Trophoblast cell (in vitro differentiated cells and primary cell): ENCODE data around the gene ALKBH8.
"Not testable (repeated sequence)": the region's sequence is repeated elsewhere in the genome, so short reads cannot be mapped to it uniquely, and the experiment has no call there.

Experiments used
- DNase-seq, 2 donors: peaks; one replicate each; pipeline ENCODE4 v3.0.0-alpha.2; 2016
- H2AFZ ChIP-seq: 2 replicates; pipeline ENCODE4 v1.6.1; 2013; ENCODE audit warnings: low read length, moderate library complexity, mild to moderate bottlenecking; ENCODE audit not compliant: insufficient read depth, poor library complexity
- H2AK5ac ChIP-seq: 2 replicates; pipeline ENCODE4 v1.6.1; 2013; ENCODE audit warnings: mild to moderate bottlenecking, low read length
- H2BK120ac ChIP-seq: 2 replicates; pipeline ENCODE4 v1.6.1; 2013; ENCODE audit warnings: low read length, mild to moderate bottlenecking, moderate library complexity; ENCODE audit not compliant: insufficient read depth, poor library complexity
- H2BK12ac ChIP-seq: 2 replicates; pipeline ENCODE4 v1.6.1; 2013; ENCODE audit warnings: mild to moderate bottlenecking, low read length, moderate library complexity
- H2BK5ac ChIP-seq: 2 replicates; pipeline ENCODE4 v1.6.1; 2013; ENCODE audit warnings: low read length, low read depth, moderate library complexity, mild to moderate bottlenecking; ENCODE audit not compliant: poor library complexity
- H3K14ac ChIP-seq: 2 replicates; pipeline ENCODE4 v1.6.1; 2013; ENCODE audit warnings: mild to moderate bottlenecking, low read length
- H3K18ac ChIP-seq: 2 replicates; pipeline ENCODE4 v1.6.1; 2013; ENCODE audit warnings: mild to moderate bottlenecking, low read length
- H3K23ac ChIP-seq: 2 replicates; pipeline ENCODE4 v1.6.1; 2013; ENCODE audit warnings: low read length
- H3K27ac ChIP-seq: 2 replicates; pipeline ENCODE4 v1.5.1; 2013; ENCODE audit warnings: low read depth, mild to moderate bottlenecking, inconsistent platforms, low read length, moderate library complexity
- H3K27me3 ChIP-seq: 2 replicates; pipeline ENCODE4 v1.6.1; 2013; ENCODE audit warnings: inconsistent platforms, mild to moderate bottlenecking, low read length, moderate library complexity; ENCODE audit not compliant: insufficient read depth
- H3K36me3 ChIP-seq, 2 experiments: 1 replicate in 1 of 2; 2 replicates in 1 of 2; pipeline ENCODE4 v1.6.1; 2013; ENCODE audit warnings: low read length in 2 of 2, mild to moderate bottlenecking in 2 of 2, moderate library complexity in 1 of 2; ENCODE audit not compliant: insufficient read depth in 2 of 2, control insufficient read depth in 1 of 2
- H3K4ac ChIP-seq: 2 replicates; pipeline ENCODE4 v1.6.1; 2013; ENCODE audit warnings: low read depth, mild to moderate bottlenecking, low read length, moderate library complexity
- H3K4me1 ChIP-seq, 2 experiments: 1 replicate in 1 of 2; 2 replicates in 1 of 2; pipeline ENCODE4 v1.6.1; 2013; ENCODE audit warnings: low read length in 2 of 2, mild to moderate bottlenecking in 2 of 2, moderate library complexity in 1 of 2; ENCODE audit not compliant: insufficient read depth in 2 of 2, control insufficient read depth in 1 of 2
- H3K4me2 ChIP-seq: 2 replicates; pipeline ENCODE4 v1.6.1; 2013; ENCODE audit warnings: inconsistent platforms, mild to moderate bottlenecking, low read length, moderate library complexity
- H3K4me3 ChIP-seq: 2 replicates; pipeline ENCODE4 v1.5.1; 2013; ENCODE audit warnings: mild to moderate bottlenecking, low read depth, low read length, inconsistent platforms
- H3K79me1 ChIP-seq: one replicate; pipeline ENCODE4 v1.6.1; 2013; ENCODE audit warnings: low read length
- H3K79me2 ChIP-seq: 2 replicates; pipeline ENCODE4 v1.6.1; 2013; ENCODE audit warnings: low read length, mild to moderate bottlenecking; ENCODE audit not compliant: control insufficient read depth, insufficient read depth, poor library complexity
- H3K9ac ChIP-seq: 2 replicates; pipeline ENCODE4 v1.6.1; 2013; ENCODE audit warnings: mild to moderate bottlenecking, low read length
- H3K9me3 ChIP-seq: 2 replicates; pipeline ENCODE4 v1.6.1; 2013; ENCODE audit warnings: low read depth, mild to moderate bottlenecking, control low read depth, inconsistent platforms, low read length; ENCODE audit not compliant: insufficient read depth
- H4K12ac ChIP-seq: 2 replicates; pipeline ENCODE4 v1.6.1; 2013; ENCODE audit warnings: low read depth, mild to moderate bottlenecking, low read length, moderate library complexity
- H4K8ac ChIP-seq: 2 replicates; pipeline ENCODE4 v1.6.1; 2013; ENCODE audit warnings: low read depth, mild to moderate bottlenecking, low read length, moderate library complexity
- H4K91ac ChIP-seq: one replicate; pipeline ENCODE4 v1.6.1; 2013; ENCODE audit warnings: low read depth, mild to moderate bottlenecking, low read length, moderate library complexity
- WGBS: extraction: QIAGEN DNeasy Blood & Tissue Kit; methylation state at CpG from one replicate; pipeline ENCODE4 v1.1.7; 2013; ENCODE audit warnings: missing lambda C conversion rate; ENCODE audit not compliant: insufficient read length, insufficient coverage; ENCODE audit errors: extremely low coverage; 5-methylcytosine and 5-hydroxymethylcytosine counted together

ALKBH8 gene

DNA sequence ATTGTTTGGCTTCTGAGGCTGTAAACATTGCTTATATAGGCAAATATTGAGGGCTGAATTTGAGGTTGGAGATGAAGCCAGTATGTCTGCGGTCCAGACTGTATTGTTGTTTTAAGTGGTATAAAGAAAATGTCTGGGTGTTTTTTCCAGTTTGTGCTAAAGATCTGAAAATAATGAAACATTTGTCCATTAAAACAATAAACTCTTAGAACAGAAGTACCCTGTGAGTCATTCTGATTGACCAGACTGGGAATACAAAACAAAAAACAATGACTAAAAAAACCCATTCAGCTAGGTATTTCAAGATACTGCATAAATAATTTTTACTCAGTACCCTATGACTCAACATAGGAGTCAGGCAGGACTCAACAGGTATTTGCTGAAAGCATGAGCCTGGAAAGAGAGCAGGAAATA lies 20.4 kb downstream of the ALKBH8 start:
- H3K79me2 ChIP-seq: no peaks in the 10 kb centered on the region
- peaks cover 0 to 4% of the 10 kb centered on the region in 2 experiments for H3K36me3 ChIP-seq
- H3K79me1 ChIP-seq: no peaks in the 10 kb centered on the region
- no peak overlapping the region for H3K14ac ChIP-seq
- no peak overlapping the region for H3K23ac ChIP-seq
- WGBS: no CpG with 5 or more reads among the region's 1 CpG
- no peak overlapping the region for H3K4me2 ChIP-seq
- no peak overlapping the region for H3K18ac ChIP-seq
- H4K12ac ChIP-seq: no peak overlapping the region
- H3K9ac ChIP-seq: no peak overlapping the region
- H2BK5ac ChIP-seq: no peak overlapping the region
- no peaks in the 10 kb centered on the region for H3K9me3 ChIP-seq
- DNase-seq: no peak
- H4K91ac ChIP-seq: no peak overlapping the region
- no peaks in the 10 kb centered on the region for H3K27me3 ChIP-seq
- no peak overlapping the region for H2BK120ac ChIP-seq
- H2BK12ac ChIP-seq: no peak overlapping the region
- no peaks in the 10 kb centered on the region for H3K4me1 ChIP-seq
- H3K4ac ChIP-seq: no peak overlapping the region
- no peak overlapping the region for H2AFZ ChIP-seq
- peak overlapping the region; percentile 10 for H3K27ac ChIP-seq
- no peak overlapping the region for H4K8ac ChIP-seq
- H3K4me3 ChIP-seq: no peak overlapping the region
- no peak overlapping the region for H2AK5ac ChIP-seq

- no peaks in the 10 kb centered on the region for H3K9me3 ChIP-seq
- no peaks in the 10 kb centered on the region for H3K79me2 ChIP-seq
- H3K18ac ChIP-seq: no peak overlapping the region
- H3K4me1 ChIP-seq: no peaks in the 10 kb centered on the region
- no peaks in the 10 kb centered on the region for H3K79me1 ChIP-seq
- H4K12ac ChIP-seq: no peak overlapping the region
- H3K36me3 ChIP-seq: peaks cover 2% of the 10 kb centered on the region in 2 experiments
- no peak overlapping the region for H2AFZ ChIP-seq
- no peak overlapping the region for H3K23ac ChIP-seq
- no peak overlapping the region for H4K8ac ChIP-seq
- no peak overlapping the region for H3K4me2 ChIP-seq
- no peak for DNase-seq
- H2AK5ac ChIP-seq: no peak overlapping the region
- H2BK12ac ChIP-seq: no peak overlapping the region
- H3K4me3 ChIP-seq: no peak overlapping the region
- no peak overlapping the region for H3K14ac ChIP-seq
- WGBS: no CpG with 5 or more reads among the region's 3 CpGs
- H3K9ac ChIP-seq: no peak overlapping the region
- no peak overlapping the region for H3K27ac ChIP-seq
- no peak overlapping the region for H4K91ac ChIP-seq
- no peak overlapping the region for H2BK120ac ChIP-seq
- H3K27me3 ChIP-seq: no peaks in the 10 kb centered on the region
- H3K4ac ChIP-seq: no peak overlapping the region
- H2BK5ac ChIP-seq: no peak overlapping the region
Observed at GRCh38 chr11:107538821-107539220, 26.7 kb downstream of the ALKBH8 start.

- Histone ChIP-seq H3K9ac (no peak overlapping the region), H3K23ac (no peak overlapping the region), H2BK12ac (no peak overlapping the region), H3K27ac (no peak overlapping the region), H4K91ac (no peak overlapping the region), H3K4me3 (no peak overlapping the region), H2AK5ac (no peak overlapping the region), H4K8ac (no peak overlapping the region), H3K36me3 (peaks cover 2% of the 10 kb centered on the region in 2 experiments), H2BK120ac (no peak overlapping the region), H3K4ac (no peak overlapping the region), H3K27me3 (no peaks in the 10 kb centered on the region), H2AFZ (no peak overlapping the region), H3K79me1 (no peaks in the 10 kb centered on the region), H3K79me2 (no peaks in the 10 kb centered on the region), H2BK5ac (no peak overlapping the region), H3K14ac (no peak overlapping the region), H4K12ac (no peak overlapping the region), H3K4me1 (no peaks in the 10 kb centered on the region), H3K18ac (no peak overlapping the region), H3K9me3 (no peaks in the 10 kb centered on the region), H3K4me2 (no peak overlapping the region)
- DNase-seq: no peak
Observed at GRCh38 chr11:107538239-107538638, 27.3 kb downstream of the ALKBH8 start.

- H3K9me3 ChIP-seq, H3K4me2 ChIP-seq, H3K4me1 ChIP-seq, H3K14ac ChIP-seq, H2BK12ac ChIP-seq, H2AFZ ChIP-seq, H4K12ac ChIP-seq, H3K79me2 ChIP-seq, H3K79me1 ChIP-seq, H3K4me3 ChIP-seq, H3K27ac ChIP-seq, H4K8ac ChIP-seq, H4K91ac ChIP-seq, H3K18ac ChIP-seq, H2BK120ac ChIP-seq, H3K36me3 ChIP-seq, H3K23ac ChIP-seq, DNase-seq, H3K9ac ChIP-seq, H3K27me3 ChIP-seq, H2BK5ac ChIP-seq, H3K4ac ChIP-seq, H2AK5ac ChIP-seq: not testable (repeated sequence)
Observed at GRCh38 chr11:107537155-107537554, 28.4 kb downstream of the ALKBH8 start.

DNA sequence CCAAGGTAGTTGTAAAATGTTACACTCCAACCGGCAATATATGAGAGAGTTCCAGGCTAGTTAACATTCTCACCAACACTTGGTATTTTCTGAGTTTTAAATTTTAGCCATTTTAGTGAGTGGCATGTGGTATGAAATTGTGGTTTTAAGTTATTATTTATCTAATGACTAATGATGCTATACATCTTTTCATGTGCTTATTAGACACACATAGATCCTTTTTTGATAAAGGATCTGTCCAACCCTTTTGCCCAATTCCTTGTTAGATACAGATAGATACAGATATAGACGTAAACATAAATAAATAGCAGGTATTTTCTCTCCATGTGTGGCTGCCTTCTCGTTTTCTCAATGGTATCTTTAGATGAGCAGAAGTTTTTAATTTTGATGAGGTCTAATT lies 39.3 kb downstream of the ALKBH8 start:
- no peak overlapping the region for H2BK120ac ChIP-seq
- H3K9me3 ChIP-seq: no peaks in the 10 kb centered on the region
- no peak overlapping the region for H3K27ac ChIP-seq
- no peaks in the 10 kb centered on the region for H3K79me2 ChIP-seq
- no peak overlapping the region for H2BK12ac ChIP-seq
- no peaks in the 10 kb centered on the region for H3K4me1 ChIP-seq
- WGBS: no CpG with 5 or more reads among the region's 3 CpGs
- H2AK5ac ChIP-seq: no peak overlapping the region
- no peak overlapping the region for H3K18ac ChIP-seq
- H3K27me3 ChIP-seq: no peaks in the 10 kb centered on the region
- H3K36me3 ChIP-seq: no peaks in the 10 kb centered on the region
- H3K4ac ChIP-seq: no peak overlapping the region
- no peak overlapping the region for H4K12ac ChIP-seq
- no peak for DNase-seq
- no peak overlapping the region for H4K91ac ChIP-seq
- no peak overlapping the region for H2AFZ ChIP-seq
- H3K14ac ChIP-seq: no peak overlapping the region
- H4K8ac ChIP-seq: no peak overlapping the region
- H3K79me1 ChIP-seq: no peaks in the 10 kb centered on the region
- H3K4me3 ChIP-seq: no peak overlapping the region
- no peak overlapping the region for H3K23ac ChIP-seq
- no peak overlapping the region for H3K9ac ChIP-seq
- no peak overlapping the region for H2BK5ac ChIP-seq
- no peak overlapping the region for H3K4me2 ChIP-seq
